GM21367 (cell line): ENCODE results near the gene CHRNA3.

Experiments used
- ATAC-seq: cut with Tn5 transposase; IDR thresholded peaks from one replicate; pipeline ENCODE4 v1.9.1; 2021; ENCODE audit not compliant: unreplicated experiment

The CHRNA3 gene

GRCh38 chr15:78620527-78621421, at the start of gene CHRNA3:
CHRNA3 (minus strand) TSS chr15:78620996; CDS start chr15:78620794, 202 bp downstream.
- no peak for ATAC-seq

- no peak for ATAC-seq
These were observed 48.2 kb upstream of the CHRNA3 start for GRCh38 chr15:78668987-78669386.

GRCh38 chr15:78667578-78668236, 46.9 kb upstream of the CHRNA3 start:
- no peak for ATAC-seq

- no peak for ATAC-seq
These were observed 45.2 kb upstream of the CHRNA3 start for GRCh38 chr15:78666010-78666409.

- no peak for ATAC-seq
These were observed 42.9 kb upstream of the CHRNA3 start for GRCh38 chr15:78663703-78664102.

- no peak for ATAC-seq
These were observed 41.2 kb upstream of the CHRNA3 start for GRCh38 chr15:78662028-78662427.

- ATAC-seq: no peak
These were observed 40.2 kb upstream of the CHRNA3 start for GRCh38 chr15:78661001-78661400.

- ATAC-seq: no peak
These were observed 39.8 kb upstream of the CHRNA3 start for GRCh38 chr15:78660584-78660983.

- no peak for ATAC-seq
These were observed 38.0 kb upstream of the CHRNA3 start for GRCh38 chr15:78658823-78659222.

- ATAC-seq: no peak
These were observed 33.5 kb upstream of the CHRNA3 start for GRCh38 chr15:78654272-78654671.

GRCh38 chr15:78651930-78652615, 31.3 kb upstream of the CHRNA3 start:
- no peak for ATAC-seq

GRCh38 chr15:78651007-78651406, 30.2 kb upstream of the CHRNA3 start:
- no peak for ATAC-seq

- ATAC-seq: no peak
These were observed 29.2 kb upstream of the CHRNA3 start for GRCh38 chr15:78650022-78650421.

GRCh38 chr15:78645009-78645408, 24.2 kb upstream of the CHRNA3 start:
- no peak for ATAC-seq

- no peak for ATAC-seq
These were observed 21.5 kb upstream of the CHRNA3 start for GRCh38 chr15:78642331-78642730.

- no peak for ATAC-seq
These were observed 21.0 kb upstream of the CHRNA3 start for GRCh38 chr15:78641749-78642275.

- ATAC-seq: no peak
These were observed 20.4 kb upstream of the CHRNA3 start, which contains the start of gene CHRNB4 for GRCh38 chr15:78641102-78641748. CHRNB4 (minus strand) TSS chr15:78641210; CDS start chr15:78641133, 77 bp downstream.

- ATAC-seq: no peak
These were observed 19.8 kb upstream of the CHRNA3 start for GRCh38 chr15:78640527-78641101.

- ATAC-seq: no peak
These were observed 18.0 kb upstream of the CHRNA3 start for GRCh38 chr15:78638658-78639314.
